GM23338 (cell line): Measurements from ENCODE around the gene TVP23B.
"Not testable (repeated sequence)": the region's sequence is repeated elsewhere in the genome, so short reads cannot be mapped to it uniquely, and the experiment has no call there.

Experiments
- CREB1 ChIP-seq: fragments of 250-450 bp; sonication (Bioruptor Pico); IDR thresholded peaks from 2 replicates; pipeline ENCODE4 v1.5.0; 2020; ENCODE audit warnings: low read depth, mild to moderate bottlenecking, moderate library complexity
- CTCF ChIP-seq, 2 experiments: fragments of 200-600 bp in 1 of 2; sonication (generic) in 1 of 2; conservative IDR thresholded peaks; 2 replicates each; pipeline versions ENCODE4 v1.5.1 to v1.6.1; 2016 to 2017; ENCODE audit warnings: antibody characterized with exemption in 2 of 2, low read depth in 2 of 2, mild to moderate bottlenecking in 2 of 2, moderate library complexity in 1 of 2
- EZH2 ChIP-seq: fragments of 200-600 bp; sonication (generic); IDR thresholded peaks from one replicate; pipeline ENCODE4 v1.8.0; 2017; ENCODE audit warnings: antibody characterized with exemption, mild to moderate bottlenecking, low read depth; ENCODE audit not compliant: unreplicated experiment
- EZH2phosphoT487 ChIP-seq: fragments of 200-600 bp; sonication (generic); IDR thresholded peaks from one replicate; pipeline ENCODE4 v1.8.1; 2018; ENCODE audit warnings: antibody characterized with exemption; ENCODE audit not compliant: unreplicated experiment
- POLR2AphosphoS5 ChIP-seq: IDR thresholded peaks from 2 replicates; pipeline ENCODE4 v1.6.1; 2016; ENCODE audit warnings: antibody characterized with exemption, low read depth
- ZNF114 ChIP-seq: fragments of 250-450 bp; sonication (Bioruptor Pico); IDR thresholded peaks from 2 replicates; pipeline ENCODE4 v1.5.0; 2020; ENCODE audit warnings: mild to moderate bottlenecking, moderate library complexity
- TF ChIP-seq, protein P1 (sequence below): IDR thresholded peaks from one replicate; pipeline ENCODE4 v1.6.1; 2018; ENCODE audit warnings: antibody characterized with exemption; ENCODE audit not compliant: unreplicated experiment

GRCh38 chr17:18757368-18758044 is 23.5 kb upstream of the TVP23B start:
- TF ChIP-seq, protein P1, sequence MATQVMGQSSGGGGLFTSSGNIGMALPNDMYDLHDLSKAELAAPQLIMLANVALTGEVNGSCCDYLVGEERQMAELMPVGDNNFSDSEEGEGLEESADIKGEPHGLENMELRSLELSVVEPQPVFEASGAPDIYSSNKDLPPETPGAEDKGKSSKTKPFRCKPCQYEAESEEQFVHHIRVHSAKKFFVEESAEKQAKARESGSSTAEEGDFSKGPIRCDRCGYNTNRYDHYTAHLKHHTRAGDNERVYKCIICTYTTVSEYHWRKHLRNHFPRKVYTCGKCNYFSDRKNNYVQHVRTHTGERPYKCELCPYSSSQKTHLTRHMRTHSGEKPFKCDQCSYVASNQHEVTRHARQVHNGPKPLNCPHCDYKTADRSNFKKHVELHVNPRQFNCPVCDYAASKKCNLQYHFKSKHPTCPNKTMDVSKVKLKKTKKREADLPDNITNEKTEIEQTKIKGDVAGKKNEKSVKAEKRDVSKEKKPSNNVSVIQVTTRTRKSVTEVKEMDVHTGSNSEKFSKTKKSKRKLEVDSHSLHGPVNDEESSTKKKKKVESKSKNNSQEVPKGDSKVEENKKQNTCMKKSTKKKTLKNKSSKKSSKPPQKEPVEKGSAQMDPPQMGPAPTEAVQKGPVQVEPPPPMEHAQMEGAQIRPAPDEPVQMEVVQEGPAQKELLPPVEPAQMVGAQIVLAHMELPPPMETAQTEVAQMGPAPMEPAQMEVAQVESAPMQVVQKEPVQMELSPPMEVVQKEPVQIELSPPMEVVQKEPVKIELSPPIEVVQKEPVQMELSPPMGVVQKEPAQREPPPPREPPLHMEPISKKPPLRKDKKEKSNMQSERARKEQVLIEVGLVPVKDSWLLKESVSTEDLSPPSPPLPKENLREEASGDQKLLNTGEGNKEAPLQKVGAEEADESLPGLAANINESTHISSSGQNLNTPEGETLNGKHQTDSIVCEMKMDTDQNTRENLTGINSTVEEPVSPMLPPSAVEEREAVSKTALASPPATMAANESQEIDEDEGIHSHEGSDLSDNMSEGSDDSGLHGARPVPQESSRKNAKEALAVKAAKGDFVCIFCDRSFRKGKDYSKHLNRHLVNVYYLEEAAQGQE, result not testable (repeated sequence)
- not testable (repeated sequence) for TF ChIP-seq POLR2AphosphoS5; CTCF (conservative IDR thresholded peaks at IDR 0.05; ENCODE audit: low read depth in 2 of 2); EZH2; EZH2phosphoT487; CREB1; ZNF114
